AG04449 (cell line): ENCODE results near the gene MMP15.
"Not testable (repeated sequence)": the region's sequence is repeated elsewhere in the genome, so short reads cannot be mapped to it uniquely, and the experiment has no call there.

Source experiments
- CTCF ChIA-PET: fragments of 350-600 bp; formaldehyde crosslinking; extraction: SDS; loops from one replicate; lab custom pipeline; 2021; ENCODE audit warnings: antibody characterized with exemption; lab: Yijun Ruan, JAX
- POLR2A ChIA-PET: fragments of 400-600, 350-600 bp; formaldehyde crosslinking; extraction: SDS; loops from one replicate; lab custom pipeline; 2020; ENCODE audit warnings: antibody characterized with exemption, inconsistent platforms; lab: Yijun Ruan, JAX
- DNase-seq: peaks from one replicate; pipeline ENCODE4 v3.0.0-alpha.2; 2010; ENCODE audit warnings: low read depth, low spot score
- H3K4me3 ChIP-seq: 2 replicates; pipeline ENCODE4 v1.5.1; 2011; ENCODE audit warnings: low read depth, mild to moderate bottlenecking, control low read depth, low read length
- CTCF ChIP-seq: IDR thresholded peaks from one replicate; pipeline ENCODE4 v1.5.1; 2011; ENCODE audit warnings: mild to moderate bottlenecking, moderate library complexity, low read length, control low read depth, inconsistent platforms; ENCODE audit not compliant: insufficient read depth; ENCODE audit errors: missing control alignments

The MMP15 gene

GRCh38 chr16:58094791-58095574, 69.4 kb downstream of the MMP15 start:
- no peak overlapping the region for H3K4me3 ChIP-seq
- CTCF ChIA-PET: no interaction called here
- TF ChIP-seq CTCF: no peak
- no peak for DNase-seq
- POLR2A ChIA-PET: no interaction called here

GRCh38 chr16:58095575-58095960, 70.0 kb downstream of the MMP15 start:
- H3K4me3 ChIP-seq, POLR2A ChIA-PET, DNase-seq: not testable (repeated sequence)
- CTCF ChIA-PET: interaction anchor here (1.2 kb wide), 1 partner anchor 12 kb away, joined by 3 read pairs; no protein-coding TSS in a partner anchor

- TF ChIP-seq CTCF: no peak
- ChIA-PET POLR2A (no interaction called here), CTCF (interaction anchor here (0.8 to 2.3 kb wide), 5 partner anchors 11 to 73 kb away, joined by 3 to 10 read pairs (median 3); no protein-coding TSS in a partner anchor)
- no peak overlapping the region for H3K4me3 ChIP-seq
- no peak for DNase-seq
These were observed 70.7 kb downstream of the MMP15 start for GRCh38 chr16:58096249-58096648.
